ENCODE data around the gene LCNL1.

- no peak for TF ChIP-seq POLR2A (IDR thresholded peaks at IDR 0.05)
- TF ChIP-seq, protein P1, sequence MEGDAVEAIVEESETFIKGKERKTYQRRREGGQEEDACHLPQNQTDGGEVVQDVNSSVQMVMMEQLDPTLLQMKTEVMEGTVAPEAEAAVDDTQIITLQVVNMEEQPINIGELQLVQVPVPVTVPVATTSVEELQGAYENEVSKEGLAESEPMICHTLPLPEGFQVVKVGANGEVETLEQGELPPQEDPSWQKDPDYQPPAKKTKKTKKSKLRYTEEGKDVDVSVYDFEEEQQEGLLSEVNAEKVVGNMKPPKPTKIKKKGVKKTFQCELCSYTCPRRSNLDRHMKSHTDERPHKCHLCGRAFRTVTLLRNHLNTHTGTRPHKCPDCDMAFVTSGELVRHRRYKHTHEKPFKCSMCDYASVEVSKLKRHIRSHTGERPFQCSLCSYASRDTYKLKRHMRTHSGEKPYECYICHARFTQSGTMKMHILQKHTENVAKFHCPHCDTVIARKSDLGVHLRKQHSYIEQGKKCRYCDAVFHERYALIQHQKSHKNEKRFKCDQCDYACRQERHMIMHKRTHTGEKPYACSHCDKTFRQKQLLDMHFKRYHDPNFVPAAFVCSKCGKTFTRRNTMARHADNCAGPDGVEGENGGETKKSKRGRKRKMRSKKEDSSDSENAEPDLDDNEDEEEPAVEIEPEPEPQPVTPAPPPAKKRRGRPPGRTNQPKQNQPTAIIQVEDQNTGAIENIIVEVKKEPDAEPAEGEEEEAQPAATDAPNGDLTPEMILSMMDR (IDR thresholded peaks at IDR 0.05) = no peak
Observed at GRCh38 chr9:136952876-136953770, 29.7 kb upstream of the LCNL1 start.
